B cell (primary cell): ENCODE data around the gene COG1. TPM values are rescaled to one million over a fixed set of nuclear protein-coding genes. Genes with fewer than 3 reads are reported as not detected.

ENCODE experiments used
- ATAC-seq: fragments of 200-7000 bp; cut with Tn5 transposase; one replicate; pipeline ENCODE4 v1.10.0; 2021; ENCODE audit warnings: low read depth, mild to moderate bottlenecking, moderate number of reproducible peaks, moderate library complexity
- CTCF ChIA-PET: fragments of 350-600 bp; sonication (Branson Sonifier 250); formaldehyde crosslinking; loops from one replicate; lab custom pipeline; 2021; ENCODE audit warnings: antibody characterized with exemption, inconsistent platforms; lab: Charles Lee
- POLR2A ChIA-PET: fragments of 350-600 bp; sonication (Branson Sonifier 250); formaldehyde crosslinking; loops from one replicate; lab custom pipeline; 2021; ENCODE audit warnings: antibody characterized with exemption; lab: Charles Lee
- DNase-seq: peaks from one replicate; pipeline ENCODE4 v3.0.0; 2013
- H2AFZ ChIP-seq: 2 replicates; pipeline ENCODE4 v1.6.1; 2012; ENCODE audit warnings: mild to moderate bottlenecking, low read depth, low read length; ENCODE audit not compliant: insufficient read depth, poor library complexity, severe bottlenecking
- H3K27ac ChIP-seq, 2 donors: 1 replicate in 1 of 2; 2 replicates in 1 of 2; pipeline ENCODE4 v1.5.1; 2012 to 2013; ENCODE audit warnings: low read length in 2 of 2, mild to moderate bottlenecking in 2 of 2, moderate library complexity in 1 of 2
- H3K27me3 ChIP-seq, 4 experiments: fragments of 200-600 bp in 1 of 4; sonication (generic) in 1 of 4; replicated peaks in 1 of 4; 1 replicate in 2 of 4; 2 replicates in 2 of 4; pipeline versions ENCODE4 v1.6.1 to v1.7.0; 2013 to 2016; ENCODE audit warnings: low read length in 3 of 4, mild to moderate bottlenecking in 2 of 4, mixed read lengths in 1 of 4, moderate library complexity in 1 of 4; ENCODE audit not compliant: insufficient read depth in 4 of 4, control insufficient read depth in 3 of 4; ENCODE audit errors: control extremely low read depth in 1 of 4
- H3K36me3 ChIP-seq, 2 experiments: replicated peaks in 1 of 2; 1 replicate in 1 of 2; 2 replicates in 1 of 2; pipeline versions ENCODE4 v1.6.1 to v1.7.1; 2013; ENCODE audit warnings: low read length in 1 of 2; ENCODE audit not compliant: insufficient read depth in 2 of 2, control insufficient read depth in 1 of 2; ENCODE audit errors: control extremely low read depth in 1 of 2, extremely low read depth in 1 of 2
- H3K4me1 ChIP-seq, 2 donors: fragments of 200-600 bp in 1 of 2; sonication (generic) in 1 of 2; 1 replicate in 1 of 2; 2 replicates in 1 of 2; pipeline versions ENCODE4 v1.5.1 to v1.6.1; 2013 to 2017; ENCODE audit warnings: low read length in 2 of 2; ENCODE audit not compliant: control insufficient read depth in 2 of 2, insufficient read depth in 2 of 2
- H3K4me2 ChIP-seq: replicated peaks from 2 replicates; pipeline ENCODE3; 2012; ENCODE audit warnings: mild to moderate bottlenecking, low read depth, low read length; ENCODE audit not compliant: poor library complexity, severe bottlenecking
- H3K4me3 ChIP-seq, 5 experiments: fragments of 200-600 bp in 1 of 5; sonication (generic) in 1 of 5; 1 replicate in 3 of 5; 2 replicates in 2 of 5; pipeline versions ENCODE4 v1.5.1 to v1.7.0; 2011 to 2016; ENCODE audit warnings: low read length in 4 of 5, mild to moderate bottlenecking in 4 of 5, low read depth in 2 of 5, control low read depth in 1 of 5, moderate library complexity in 1 of 5; ENCODE audit not compliant: insufficient read depth in 1 of 5; ENCODE audit errors: control extremely low read depth in 1 of 5, extremely low read depth in 1 of 5
- H3K79me2 ChIP-seq: fragments of 200-600 bp; sonication (generic); one replicate; pipeline ENCODE4 v1.6.0; 2016; ENCODE audit warnings: low read length; ENCODE audit not compliant: control insufficient read depth, insufficient read depth
- H3K9ac ChIP-seq: fragments of 200-600 bp; sonication (generic); 2 replicates; pipeline ENCODE4 v1.6.1; 2017; ENCODE audit warnings: mild to moderate bottlenecking, low read length, moderate library complexity
- H3K9me3 ChIP-seq, 3 donors: one replicate each; pipeline versions ENCODE4 v1.6.1 to v1.7.1; 2013; ENCODE audit warnings: low read length in 2 of 3; ENCODE audit not compliant: control insufficient read depth in 2 of 3, insufficient read depth in 1 of 3; ENCODE audit errors: control extremely low read depth in 1 of 3
- H4K20me1 ChIP-seq: 2 replicates; pipeline ENCODE4 v1.6.0; 2012; ENCODE audit warnings: mild to moderate bottlenecking, low read length; ENCODE audit not compliant: insufficient read depth, control insufficient read depth, poor library complexity, severe bottlenecking
- H3K27ac Mint-ChIP-seq: one replicate; pipeline ENCODE4 v1.8.0; 2021; ENCODE audit warnings: mixed read lengths
- H3K27me3 Mint-ChIP-seq: one replicate; pipeline ENCODE4 v1.8.0; 2021; ENCODE audit warnings: mixed read lengths
- H3K4me1 Mint-ChIP-seq: one replicate; pipeline ENCODE4 v1.8.0; 2021; ENCODE audit warnings: mixed read lengths
- H3K4me3 Mint-ChIP-seq: one replicate; pipeline ENCODE4 v1.8.0; 2021; ENCODE audit warnings: mixed read lengths
- H3K9me3 Mint-ChIP-seq: one replicate; pipeline ENCODE4 v1.8.0; 2022; ENCODE audit warnings: mixed read lengths; ENCODE audit not compliant: insufficient read depth
- EZH2 ChIP-seq: IDR thresholded peaks from 2 replicates; pipeline ENCODE4 v1.6.1; 2012; ENCODE audit warnings: borderline replicate concordance, low read depth, mild to moderate bottlenecking, moderate library complexity, low read length; ENCODE audit not compliant: insufficient read depth, poor library complexity, severe bottlenecking
- WGBS: methylation state at CpG from one replicate; pipeline ENCODE4 v1.1.5; 2013; ENCODE audit warnings: missing lambda C conversion rate; ENCODE audit not compliant: insufficient coverage; 5-methylcytosine and 5-hydroxymethylcytosine counted together
- intact Hi-C: fragments of 100-400 bp; cut with micrococcal nuclease; formaldehyde crosslinking; loops from one replicate; pipeline ENCODE4 v1.10.0; 2022
- polyA plus RNA-seq: library from polyadenylated mRNA; depleted of rRNA; stranded (reverse); fragments of >200 nt; gene quantifications from 2 replicates; pipeline ENCODE4 v1.2.3, GENCODE V29; 2012
- total RNA-seq, 2 donors: library from RNA; stranded (reverse); fragments of 120-200 nt in 1 of 2; gene quantifications; 1 replicate in 1 of 2; 2 replicates in 1 of 2; pipeline versions ENCODE4 v1.2.3 to v1.2.4, GENCODE V29; 2013 to 2022
- TF ChIP-seq, protein P1 (sequence below): fragments of 200-600 bp; IDR thresholded peaks from one replicate; pipeline ENCODE4 v1.8.0; 2022; ENCODE audit warnings: antibody characterized with exemption, mild to moderate bottlenecking

The COG1 gene
- total and polyA plus RNA-seq, 2 donors (not counting 1 experiment from before 2014, with no cell fraction given), result 39.1 to 72.8 TPM

DNA sequence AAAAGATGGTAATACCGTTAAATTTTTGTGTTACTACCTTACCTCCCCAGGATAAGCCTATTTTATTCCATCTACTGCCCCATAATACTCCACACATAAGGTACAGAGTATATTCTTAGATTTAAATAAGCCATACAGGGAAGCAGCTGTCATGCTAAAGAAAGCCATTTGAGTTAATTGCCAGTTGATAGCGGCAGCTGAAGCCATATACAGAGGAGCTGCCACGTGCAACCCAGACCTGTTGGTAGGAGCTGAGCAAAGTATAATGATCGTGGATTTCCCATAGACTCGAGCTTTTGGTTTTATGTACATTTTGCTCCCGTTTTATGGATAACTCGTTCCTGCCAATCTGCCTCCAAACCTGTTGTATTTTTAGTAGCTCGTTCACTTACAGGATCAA lies 56.8 kb downstream of the COG1 start:
- WGBS, result 95% methylated on average over 7 of the region's 8 CpGs
- no peak overlapping the region for H3K27ac Mint-ChIP-seq

More for the DNA sequence above, 56.8 kb downstream of the COG1 start:
- H3K9me3 Mint-ChIP-seq, result no peaks in the 10 kb centered on the region
- H3K4me3 Mint-ChIP-seq, result no peak overlapping the region
- Histone ChIP-seq H3K4me3 (no peak overlapping the region), H3K27me3 (no peaks in the 10 kb centered on the region), H3K9me3 (no peaks in the 10 kb centered on the region), H3K4me1 (no peaks in the 10 kb centered on the region), H3K36me3 (peaks cover 0 to 30% of the 10 kb centered on the region in 2 experiments), H3K9ac (no peak overlapping the region), H3K27ac (no peak overlapping the region), H3K79me2 (no peaks in the 10 kb centered on the region), H4K20me1 (no peaks in the 10 kb centered on the region), H2AFZ (no peak overlapping the region), H3K4me2 (no peak overlapping the region)
- ATAC-seq (no peak), DNase-seq (no peak)
- no peaks in the 10 kb centered on the region for H3K4me1 Mint-ChIP-seq
- POLR2A ChIA-PET, result interaction anchor here (0.8 kb wide), 1 partner anchor 15 kb away, joined by 3 read pairs; no protein-coding TSS in a partner anchor
- CTCF ChIA-PET, result interaction anchor here (0.5 to 17.2 kb wide), 3 partner anchors 120 to 1227 kb away, joined by 3 to 296 read pairs (median 4); no protein-coding TSS in a partner anchor
- no peaks in the 10 kb centered on the region for H3K27me3 Mint-ChIP-seq
- TF ChIP-seq EZH2, result no peak
- TF ChIP-seq, protein P1, sequence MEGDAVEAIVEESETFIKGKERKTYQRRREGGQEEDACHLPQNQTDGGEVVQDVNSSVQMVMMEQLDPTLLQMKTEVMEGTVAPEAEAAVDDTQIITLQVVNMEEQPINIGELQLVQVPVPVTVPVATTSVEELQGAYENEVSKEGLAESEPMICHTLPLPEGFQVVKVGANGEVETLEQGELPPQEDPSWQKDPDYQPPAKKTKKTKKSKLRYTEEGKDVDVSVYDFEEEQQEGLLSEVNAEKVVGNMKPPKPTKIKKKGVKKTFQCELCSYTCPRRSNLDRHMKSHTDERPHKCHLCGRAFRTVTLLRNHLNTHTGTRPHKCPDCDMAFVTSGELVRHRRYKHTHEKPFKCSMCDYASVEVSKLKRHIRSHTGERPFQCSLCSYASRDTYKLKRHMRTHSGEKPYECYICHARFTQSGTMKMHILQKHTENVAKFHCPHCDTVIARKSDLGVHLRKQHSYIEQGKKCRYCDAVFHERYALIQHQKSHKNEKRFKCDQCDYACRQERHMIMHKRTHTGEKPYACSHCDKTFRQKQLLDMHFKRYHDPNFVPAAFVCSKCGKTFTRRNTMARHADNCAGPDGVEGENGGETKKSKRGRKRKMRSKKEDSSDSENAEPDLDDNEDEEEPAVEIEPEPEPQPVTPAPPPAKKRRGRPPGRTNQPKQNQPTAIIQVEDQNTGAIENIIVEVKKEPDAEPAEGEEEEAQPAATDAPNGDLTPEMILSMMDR, result no peak
- intact Hi-C loops, result loop anchor here (10.0 kb wide), 1 partner anchor 685 kb away; no protein-coding TSS in a partner anchor
